GM18951 (cell line): ENCODE data around the gene ATG2A.

Source experiments
- POLR2A ChIP-seq: IDR thresholded peaks from 4 replicates; pipeline ENCODE4 v1.6.1; 2011; ENCODE audit warnings: mild to moderate bottlenecking; ENCODE audit not compliant: insufficient read length, insufficient read depth; ENCODE audit errors: extremely low read depth
- in situ Hi-C: fragments of 300-500 bp; cut with MboI; formaldehyde crosslinking; loops from one replicate; pipeline ENCODE4 v1.12.0; 2022; ENCODE audit warnings: low sequenced_read_pairs, mixed read lengths, inconsistent platforms; ENCODE audit not compliant: unreplicated experiment

ATG2A gene

DNA sequence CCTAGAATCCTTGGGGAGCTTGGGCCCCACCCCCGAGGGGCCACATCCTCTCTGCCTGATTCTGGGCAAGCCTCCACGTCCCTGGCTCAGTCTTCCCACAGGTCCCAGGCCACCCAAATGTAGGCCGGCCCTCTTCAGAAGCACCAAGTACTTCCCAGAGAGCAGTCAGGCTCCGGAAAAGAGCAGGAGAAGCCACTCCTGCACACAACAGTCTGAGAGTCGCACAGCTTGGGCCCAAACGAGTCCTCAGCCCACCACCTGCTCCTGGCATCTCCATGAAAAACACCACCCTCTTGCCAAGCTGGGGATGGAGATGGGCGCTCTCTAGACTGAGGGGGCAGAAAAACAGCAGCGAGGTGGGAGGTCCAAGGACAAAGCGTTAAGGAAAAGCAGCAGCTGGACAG, 54.0 kb downstream of the ATG2A start:
- in situ Hi-C loops, result no loop called here
- TF ChIP-seq POLR2A, result no peak

DNA sequence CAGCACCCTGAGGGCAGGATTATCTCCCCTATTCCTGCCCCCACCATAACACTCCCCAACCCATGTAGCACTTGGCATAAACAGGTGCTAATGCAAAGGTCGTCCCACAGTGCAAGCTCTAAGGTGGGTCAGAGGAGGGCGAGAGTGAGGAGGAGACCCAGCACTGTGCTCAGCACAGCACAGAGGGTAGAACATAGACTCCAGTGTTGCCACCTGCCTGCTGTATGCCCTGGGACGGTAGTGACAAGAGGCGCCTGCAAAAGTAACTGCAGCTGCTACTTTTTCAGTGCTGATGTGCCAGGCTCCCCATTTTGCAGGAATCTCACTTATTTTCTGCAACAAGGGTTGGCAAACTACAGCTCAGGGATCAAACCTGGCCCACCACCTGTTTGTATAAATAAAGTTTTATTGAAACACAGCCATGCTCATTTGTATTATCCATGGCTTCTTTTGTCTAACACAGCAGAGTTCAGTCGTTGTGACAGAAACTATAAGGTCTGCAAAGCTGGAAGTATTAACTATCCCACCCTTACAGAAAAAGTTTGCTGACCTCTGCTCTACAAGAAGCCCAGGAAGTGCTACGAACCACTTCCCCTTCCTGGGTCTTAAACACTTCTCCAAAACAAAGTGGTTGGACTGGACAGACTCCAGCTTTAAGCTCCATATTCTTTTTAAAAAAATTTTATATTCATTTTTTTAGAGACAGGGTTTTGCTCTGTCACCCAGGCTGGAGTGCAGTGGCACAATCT, 55.6 kb downstream of the ATG2A start:
- no peak for TF ChIP-seq POLR2A
- in situ Hi-C loops, result no loop called here

GRCh38 chr11:64859542-64860414, 57.2 kb downstream of the ATG2A start:
- in situ Hi-C loops, result no loop called here
- TF ChIP-seq POLR2A, result peak; percentile 1

DNA sequence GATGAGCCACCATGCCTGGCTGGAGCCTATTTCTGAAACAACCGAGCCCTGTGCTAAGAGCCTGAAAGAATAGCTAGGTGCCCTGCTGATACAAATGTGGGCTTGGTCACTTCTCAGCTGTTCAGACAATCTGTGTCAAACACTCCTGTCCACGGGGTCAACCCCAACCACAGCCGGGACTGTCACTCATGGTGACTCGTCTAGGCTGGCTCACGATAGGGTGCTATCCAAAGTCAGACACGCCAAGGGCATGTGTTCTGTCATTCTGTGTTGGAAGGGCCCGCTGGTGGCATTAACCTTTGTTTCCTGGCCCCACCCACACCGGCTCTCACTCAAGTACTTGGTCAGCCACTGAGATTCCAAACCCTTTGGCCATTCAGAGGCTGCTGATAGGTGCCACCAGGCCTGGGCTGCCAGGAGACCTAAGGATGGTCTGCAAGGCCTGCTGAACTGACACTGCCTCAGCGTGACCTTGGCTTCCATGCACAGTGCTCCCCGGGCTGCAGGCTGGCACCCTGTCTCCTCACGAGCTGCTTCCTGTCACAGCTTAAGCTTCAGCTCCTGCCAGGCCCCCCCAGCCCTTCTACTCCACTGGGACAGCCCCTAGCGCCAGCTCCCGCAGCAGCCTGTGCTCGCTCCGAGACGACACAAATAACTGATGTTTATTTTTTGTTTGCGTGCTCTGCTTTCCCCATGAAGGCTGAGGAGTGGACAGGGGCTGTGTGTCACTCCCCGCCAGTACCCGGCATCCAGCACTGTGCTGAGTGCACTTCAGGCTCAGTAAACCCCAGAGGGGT, 58.3 kb downstream of the ATG2A start:
- peak; percentile 10 for TF ChIP-seq POLR2A
- in situ Hi-C loops, result no loop called here

- in situ Hi-C loops, result no loop called here
These were observed 59.5 kb downstream of the ATG2A start for GRCh38 chr11:64857485-64857884.

DNA sequence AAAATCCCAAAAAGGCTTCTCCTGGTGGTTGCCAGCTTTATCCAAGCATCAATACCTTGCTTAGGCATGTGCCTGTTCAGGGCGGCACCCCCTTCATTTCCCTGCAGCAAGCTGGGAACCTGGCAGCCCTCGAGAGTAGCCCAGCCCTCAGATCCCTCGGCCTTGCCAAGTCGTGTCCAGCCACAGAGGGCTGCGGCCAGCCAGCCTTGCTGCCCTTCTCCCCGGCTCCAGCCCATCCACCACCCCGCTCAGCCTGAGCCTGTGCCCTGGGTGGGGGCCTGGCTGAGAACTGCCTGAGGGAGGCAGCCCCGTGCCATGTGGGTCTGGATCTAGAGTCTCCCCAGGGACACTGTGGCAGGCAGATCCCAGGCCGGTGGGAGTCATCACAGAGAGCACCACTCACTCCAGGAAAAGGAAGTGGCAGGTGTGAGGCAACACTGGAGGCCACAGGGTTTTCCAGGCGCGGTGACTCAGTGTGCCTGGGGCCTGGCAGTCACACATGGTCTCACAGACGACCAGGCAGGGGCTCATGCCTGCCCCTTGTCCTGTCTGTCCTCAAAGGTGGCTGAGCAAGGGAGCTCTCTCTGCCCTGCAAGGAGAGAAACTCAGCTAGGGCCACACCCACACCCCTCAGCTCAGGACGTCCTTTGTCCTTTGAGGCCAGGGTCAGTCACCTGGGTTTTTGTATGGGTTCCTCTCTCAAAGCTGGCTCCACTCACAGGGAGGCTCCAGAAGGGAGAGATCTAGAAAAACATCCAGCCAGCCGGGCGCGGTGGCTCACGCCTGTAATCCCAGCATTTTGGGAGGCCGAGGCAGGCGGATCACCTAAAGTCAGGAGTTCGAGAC, 60.4 kb downstream of the ATG2A start:
- TF ChIP-seq POLR2A, result no peak
- in situ Hi-C loops, result no loop called here

More at GRCh38 chr11:64857485-64857884, 59.5 kb downstream of the ATG2A start:
- no peak for TF ChIP-seq POLR2A

DNA sequence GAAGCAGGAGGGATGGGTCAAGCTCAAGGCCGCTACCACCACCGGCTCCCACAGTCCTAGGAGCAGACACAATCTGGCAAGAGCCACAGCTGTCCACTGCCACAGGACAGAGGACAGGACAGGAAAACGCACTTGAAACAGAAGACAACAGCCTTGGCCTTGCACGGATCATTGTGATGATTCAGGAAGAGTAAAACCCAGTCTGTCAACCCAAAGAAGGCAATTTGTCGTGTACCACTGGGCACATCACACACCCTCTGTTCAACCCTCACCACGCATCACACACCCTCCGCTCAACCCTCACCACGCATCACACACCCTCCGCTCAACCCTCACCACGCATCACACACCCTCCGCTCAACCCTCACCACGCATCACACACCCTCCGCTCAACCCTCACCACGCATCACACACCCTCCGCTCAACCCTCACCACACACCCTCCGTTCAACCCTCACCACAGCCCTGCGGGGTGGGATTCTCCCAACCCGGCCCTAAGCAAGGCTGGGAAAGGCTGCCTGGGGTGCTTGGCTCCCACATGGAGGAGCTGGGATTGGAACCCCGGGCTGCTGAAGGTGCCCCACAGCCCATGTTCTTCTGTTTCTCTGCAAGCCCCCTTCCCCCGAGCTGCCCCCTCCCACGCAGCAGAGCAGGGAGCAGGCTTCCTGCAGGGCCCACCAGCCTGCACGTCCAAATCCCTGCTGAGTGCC, 61.3 kb downstream of the ATG2A start:
- in situ Hi-C loops, result no loop called here
- no peak for TF ChIP-seq POLR2A

DNA sequence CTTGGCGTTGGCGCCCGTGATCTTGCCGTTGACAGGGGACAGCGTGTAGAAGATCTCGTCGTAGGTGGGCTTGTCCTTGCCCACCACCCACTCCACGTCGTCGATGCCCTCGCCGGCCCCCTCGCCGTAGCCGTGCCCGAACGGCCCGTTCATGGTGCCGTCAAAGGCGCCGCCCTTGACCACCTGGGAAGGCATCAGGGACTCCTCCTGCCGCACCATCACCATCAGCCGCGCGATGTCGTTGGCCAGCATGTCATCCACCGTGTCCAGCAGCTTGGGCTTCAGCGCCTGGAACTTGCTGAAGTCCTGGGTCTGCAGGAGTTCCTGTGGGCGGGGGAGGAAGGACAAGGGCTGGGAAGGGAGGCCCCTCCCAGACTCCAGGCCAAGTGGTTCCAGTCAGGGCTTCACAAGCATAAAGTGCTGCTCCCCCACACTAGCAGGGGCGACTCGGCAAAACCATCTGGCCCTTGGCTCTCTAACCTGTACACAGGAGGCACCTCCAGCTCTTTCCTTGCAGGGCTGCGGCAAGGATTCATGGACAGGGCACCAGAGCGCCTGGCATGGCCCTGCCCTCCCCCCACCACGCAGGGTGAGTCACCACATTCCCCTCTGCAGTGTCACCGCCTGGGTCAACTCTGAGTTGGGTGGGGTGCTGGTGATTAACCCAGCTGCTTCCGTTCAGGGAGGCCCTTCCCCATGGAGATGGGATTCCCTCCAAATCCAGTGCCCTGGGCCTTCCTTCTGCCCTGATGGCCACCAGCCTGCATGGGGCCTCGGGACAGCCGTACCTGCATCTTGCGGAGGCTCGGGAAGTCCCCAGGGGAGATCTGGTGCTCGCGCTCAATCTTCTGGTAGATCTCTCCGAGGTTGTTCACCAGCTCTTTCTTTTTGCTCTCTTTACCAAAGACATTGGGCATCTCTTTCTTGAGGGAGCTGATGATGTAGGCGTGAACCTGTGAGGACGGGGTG, 62.2 kb downstream of the ATG2A start:
- in situ Hi-C loops, result no loop called here
- TF ChIP-seq POLR2A, result no peak

DNA sequence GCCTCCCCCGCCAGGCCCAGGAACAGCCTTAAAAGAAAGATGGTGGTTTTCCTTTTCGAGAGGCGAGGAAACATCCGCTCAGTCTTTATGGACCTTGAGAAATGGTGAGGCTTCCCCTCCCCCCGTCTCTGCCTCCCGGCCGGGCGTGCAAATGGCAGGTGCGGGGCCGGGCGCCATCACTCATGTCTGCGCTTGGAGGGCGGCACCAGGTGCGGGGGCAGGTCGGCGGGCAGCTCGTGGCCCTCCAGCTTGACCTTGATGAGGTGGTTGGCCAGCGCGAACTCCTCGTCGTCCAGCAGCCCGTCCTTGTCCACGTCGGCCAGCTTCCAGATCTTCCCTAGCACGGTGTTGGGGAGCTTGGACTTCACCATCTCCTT, 62.9 kb downstream of the ATG2A start:
- no peak for TF ChIP-seq POLR2A
- in situ Hi-C loops, result no loop called here

- in situ Hi-C loops, result no loop called here
- no peak for TF ChIP-seq POLR2A
These were observed 63.3 kb downstream of the ATG2A start for GRCh38 chr11:64853709-64854108.
